COR-L47 (cell line): Measurements from ENCODE around the gene RBM33.

Source experiments
- DNase-seq: peaks from one replicate; lab custom pipeline; 2025; lab: John Stamatoyannopoulos, UW

RBM33 gene

DNA sequence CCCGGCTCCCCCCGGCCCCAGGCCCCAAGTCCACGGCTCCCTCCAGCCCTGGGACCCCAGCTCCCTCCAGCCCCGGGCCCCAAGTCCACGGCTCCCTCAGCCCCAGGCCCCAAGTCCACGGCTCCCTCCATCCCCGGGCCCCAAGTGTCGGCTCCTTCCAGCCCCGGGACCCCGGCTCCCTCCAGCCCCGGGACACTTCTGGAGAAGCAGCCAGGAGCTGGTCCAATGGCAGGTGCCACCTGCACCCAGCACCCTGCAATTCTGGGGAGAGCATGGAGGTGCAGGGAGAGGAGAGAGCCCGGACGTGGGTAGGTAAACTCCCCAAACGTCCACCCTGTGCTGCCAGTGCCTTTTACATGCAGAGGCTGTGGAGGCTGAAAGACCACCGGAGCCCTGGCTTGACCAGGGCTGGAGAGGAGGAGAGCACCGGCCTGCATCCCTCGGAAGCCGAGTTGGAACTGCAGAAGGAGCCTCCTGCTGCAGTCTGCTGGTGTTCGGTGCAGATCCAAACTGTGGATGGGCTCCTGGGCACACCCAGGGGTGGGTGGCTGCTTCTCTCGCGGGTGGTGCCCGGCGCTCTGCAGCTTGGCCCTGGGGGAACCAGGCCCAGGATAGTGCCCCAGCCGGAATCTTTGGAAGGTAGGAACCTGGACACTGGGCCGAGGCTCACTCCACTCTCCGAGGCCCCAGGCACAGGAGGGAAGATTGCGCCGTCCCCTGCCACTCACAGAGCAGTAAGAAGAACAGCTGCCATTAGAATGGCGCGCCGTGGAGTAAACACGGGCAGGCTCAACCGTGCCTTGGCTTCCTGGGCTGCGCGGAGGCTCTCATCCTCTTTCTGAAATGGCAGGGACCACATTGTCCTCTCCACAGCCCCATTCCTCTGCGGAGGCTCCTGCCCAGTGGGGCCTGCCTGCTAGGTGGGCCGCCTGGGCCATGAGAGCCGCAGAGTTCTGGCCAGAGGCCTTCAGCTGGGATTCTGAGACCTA, 153.1 kb downstream of the RBM33 start:
- no peak for DNase-seq

DNA sequence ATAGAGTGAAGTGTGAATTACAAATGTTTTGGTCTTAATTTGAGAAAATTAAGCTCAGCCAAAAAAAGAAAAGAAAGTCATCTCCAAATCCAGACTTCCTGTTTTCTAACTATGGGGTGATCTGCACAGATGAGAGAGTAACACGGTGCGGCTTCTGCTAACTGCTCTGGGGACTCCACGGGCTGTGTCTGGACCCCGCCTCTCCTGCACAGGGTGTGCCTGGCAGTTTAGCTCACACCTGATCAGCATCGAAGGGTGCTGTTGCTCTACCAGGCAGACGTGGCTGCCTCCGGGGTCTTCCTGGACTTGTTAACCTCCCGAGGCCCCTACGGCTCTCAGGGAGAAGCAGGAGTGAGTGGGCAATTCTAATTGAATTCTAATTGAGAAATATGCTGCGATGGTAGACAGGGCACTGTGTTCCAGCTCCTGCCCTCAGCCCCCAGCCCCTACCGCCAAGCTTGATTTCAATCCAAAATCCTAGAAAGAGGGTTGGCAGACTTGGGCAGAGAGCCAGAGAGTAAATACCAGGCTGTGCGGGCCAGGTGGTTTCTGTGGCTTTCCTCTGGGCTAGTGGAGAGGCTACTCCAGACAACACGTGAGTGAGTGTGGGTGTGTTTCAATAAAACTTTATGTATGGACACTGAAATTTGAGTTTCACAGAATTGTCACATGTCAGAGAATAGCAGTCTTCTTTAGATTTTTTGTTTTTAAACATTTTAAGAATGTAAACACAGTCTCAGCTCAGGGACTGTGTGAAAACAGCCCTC, 154.4 kb downstream of the RBM33 start:
- peak; percentile 79 for DNase-seq

DNA sequence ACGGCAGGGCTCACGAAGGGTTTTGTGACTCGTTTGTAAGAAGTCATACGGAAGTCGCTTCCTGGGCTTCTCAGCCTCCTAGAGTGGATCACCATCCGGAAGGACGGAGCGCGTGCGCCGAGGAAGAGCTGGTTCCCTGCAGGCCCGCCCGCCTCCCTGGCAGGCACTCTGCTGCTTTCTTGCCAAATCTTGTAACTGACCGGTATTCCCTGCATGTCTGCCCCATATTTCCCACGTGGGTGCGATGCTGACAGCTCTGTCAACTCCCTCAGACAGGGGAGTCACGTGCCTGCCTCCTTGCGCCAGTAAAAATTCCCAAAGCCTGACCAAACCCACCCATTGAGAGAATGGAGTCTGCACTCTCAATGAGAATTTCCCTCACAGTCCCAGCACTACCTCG, 155.1 kb downstream of the RBM33 start:
- DNase-seq: no peak

GRCh38 chr7:155800301-155800700, 155.8 kb downstream of the RBM33 start:
- DNase-seq: no peak

GRCh38 chr7:155800741-155801267, 156.3 kb downstream of the RBM33 start:
- no peak for DNase-seq

- DNase-seq: no peak
These were observed 157.8 kb downstream of the RBM33 start for GRCh38 chr7:155802291-155802690.

GRCh38 chr7:155802906-155803417, 158.5 kb downstream of the RBM33 start:
- no peak for DNase-seq

- DNase-seq: peak; percentile 22
These were observed 159.2 kb downstream of the RBM33 start for GRCh38 chr7:155803418-155804376.

- DNase-seq: no peak
These were observed 160.0 kb downstream of the RBM33 start for GRCh38 chr7:155804431-155804831.

DNA sequence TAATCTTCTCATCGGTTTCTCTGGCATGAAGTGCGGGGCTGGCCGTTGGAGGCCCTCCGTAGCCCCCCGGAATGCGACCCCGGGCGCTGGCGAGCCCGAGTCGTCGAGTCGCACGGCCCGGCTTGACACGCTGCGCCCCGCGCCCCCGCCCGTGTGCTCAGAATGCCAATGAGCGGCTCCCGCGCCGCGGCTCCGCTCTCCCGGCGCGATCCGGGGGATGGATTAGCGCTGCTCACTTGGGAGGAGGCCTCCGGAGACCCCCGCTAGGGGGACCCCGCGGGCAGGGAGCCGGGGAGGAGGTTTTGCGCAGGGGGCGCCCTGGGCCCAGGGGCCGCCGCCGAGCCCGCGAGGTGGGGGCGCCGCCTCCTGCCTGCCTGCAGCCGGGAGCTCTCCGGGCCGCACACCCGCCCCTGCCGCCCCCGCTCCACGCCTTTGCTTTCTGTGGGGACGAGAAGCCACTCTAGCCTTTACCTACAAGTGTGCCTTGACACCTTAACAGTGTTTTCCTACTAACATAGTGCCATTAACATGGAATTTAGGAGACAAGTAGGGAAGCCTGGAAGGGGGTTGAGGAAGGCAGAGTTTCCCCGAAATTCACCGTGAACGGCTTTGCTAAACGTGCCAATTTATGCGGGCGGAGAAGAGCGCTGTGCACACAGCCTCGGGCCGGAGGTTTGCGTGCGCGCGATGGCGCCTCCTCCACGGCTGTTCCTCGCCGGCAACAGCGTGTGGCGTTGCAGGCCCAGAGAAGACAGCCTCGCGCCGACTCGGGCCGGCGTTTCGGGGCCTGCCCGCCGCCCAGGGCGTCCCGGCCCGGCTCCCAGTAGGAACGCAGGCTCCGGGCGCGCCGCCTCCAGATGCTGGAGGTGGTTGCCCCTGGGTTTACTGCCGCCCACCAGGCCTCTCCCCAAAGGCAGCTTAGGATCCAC, 160.7 kb downstream of the RBM33 start:
- peak; percentile 48 for DNase-seq

DNA sequence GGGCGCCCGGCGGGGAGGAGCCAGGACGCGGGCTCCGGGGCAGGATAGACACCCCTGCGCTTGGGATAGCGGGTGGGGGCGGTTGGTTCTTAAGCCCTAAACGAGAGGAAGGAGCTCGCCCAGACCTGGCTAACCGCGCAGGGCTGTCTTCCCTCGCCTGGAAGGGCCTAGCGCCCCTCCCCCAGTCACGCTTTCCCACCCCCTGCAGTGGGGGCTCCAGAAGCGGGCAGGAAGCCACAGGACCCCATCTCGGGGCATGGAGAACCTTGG, 161.3 kb downstream of the RBM33 start:
- DNase-seq: no peak

GRCh38 chr7:155806096-155806871, 161.8 kb downstream of the RBM33 start:
- DNase-seq: no peak

GRCh38 chr7:155807065-155807671, 162.7 kb downstream of the RBM33 start:
- DNase-seq: no peak

DNA sequence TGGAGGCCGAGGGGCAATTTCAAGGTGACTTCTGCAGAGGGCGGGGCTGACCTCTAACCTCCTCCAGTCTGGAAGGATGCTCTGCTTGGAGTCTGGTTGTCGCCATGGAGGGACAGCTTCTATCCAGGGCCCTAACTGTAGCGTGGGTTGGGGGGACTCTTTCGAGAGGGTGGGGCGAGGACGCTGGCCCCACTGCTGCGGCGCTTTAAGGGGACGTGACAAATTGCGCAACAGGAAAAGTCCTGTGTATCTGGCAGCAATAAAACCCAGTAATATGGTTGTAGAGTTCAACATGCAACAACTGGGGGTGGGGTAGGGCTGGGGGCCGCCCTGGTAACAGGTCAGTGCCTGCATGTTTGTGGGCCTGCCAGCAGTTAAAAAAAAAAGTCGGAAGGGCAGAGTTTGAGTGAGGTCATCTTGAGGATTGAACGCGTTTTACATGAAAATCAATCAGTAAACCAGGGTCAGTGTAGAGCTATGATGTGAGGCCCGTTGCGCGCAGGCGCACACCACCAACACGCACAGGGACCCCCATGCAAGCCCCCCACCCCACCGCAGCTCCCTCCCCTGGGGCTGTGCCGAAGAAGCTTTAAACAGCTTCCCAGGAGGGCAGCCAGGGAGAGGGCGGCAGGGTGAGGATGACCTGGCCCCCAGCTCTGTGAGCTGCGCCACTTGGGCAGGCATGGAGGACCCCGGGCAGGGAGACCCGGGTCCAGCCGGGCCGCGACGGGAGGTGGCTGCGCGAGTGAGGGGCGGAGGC, 163.5 kb downstream of the RBM33 start:
- DNase-seq: no peak

DNA sequence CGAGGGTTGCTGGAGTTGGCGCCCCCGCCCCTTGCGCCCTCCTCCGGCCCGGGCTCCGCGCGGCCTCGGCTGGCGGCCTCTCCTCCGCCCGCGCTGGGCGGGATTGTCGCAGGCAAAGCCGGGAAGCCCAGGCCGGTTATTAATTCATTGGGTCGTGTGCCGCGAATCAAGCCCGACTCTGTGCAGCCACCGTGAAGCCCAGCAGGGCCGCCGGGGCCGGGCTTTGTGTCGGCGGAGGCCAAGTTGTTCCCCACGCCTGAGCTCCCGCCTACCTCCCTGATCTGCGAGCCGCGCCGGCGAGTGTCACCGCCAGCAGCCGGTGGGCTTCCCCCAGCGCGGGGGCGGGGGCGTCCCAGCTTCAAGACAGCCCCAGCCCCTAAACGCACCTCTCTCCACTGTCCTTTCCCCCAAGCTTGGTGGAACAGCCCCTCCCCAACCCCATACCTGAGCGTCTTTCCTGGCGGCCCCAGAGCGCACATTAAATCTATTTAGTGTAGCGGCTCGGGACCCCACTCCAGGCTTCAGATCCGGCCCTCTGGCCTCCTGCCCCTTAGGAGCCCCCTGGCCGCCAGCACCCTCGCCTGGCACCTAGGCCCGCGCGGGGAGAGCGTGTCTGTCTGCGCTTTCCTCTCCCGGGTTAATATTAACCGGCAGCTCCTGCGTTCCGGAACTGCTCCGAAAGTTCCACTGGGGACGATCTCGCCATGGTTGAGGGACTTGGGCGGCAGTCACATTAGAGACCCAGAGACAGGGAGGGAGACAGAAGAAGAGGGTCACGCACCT, 164.3 kb downstream of the RBM33 start:
- no peak for DNase-seq

DNA sequence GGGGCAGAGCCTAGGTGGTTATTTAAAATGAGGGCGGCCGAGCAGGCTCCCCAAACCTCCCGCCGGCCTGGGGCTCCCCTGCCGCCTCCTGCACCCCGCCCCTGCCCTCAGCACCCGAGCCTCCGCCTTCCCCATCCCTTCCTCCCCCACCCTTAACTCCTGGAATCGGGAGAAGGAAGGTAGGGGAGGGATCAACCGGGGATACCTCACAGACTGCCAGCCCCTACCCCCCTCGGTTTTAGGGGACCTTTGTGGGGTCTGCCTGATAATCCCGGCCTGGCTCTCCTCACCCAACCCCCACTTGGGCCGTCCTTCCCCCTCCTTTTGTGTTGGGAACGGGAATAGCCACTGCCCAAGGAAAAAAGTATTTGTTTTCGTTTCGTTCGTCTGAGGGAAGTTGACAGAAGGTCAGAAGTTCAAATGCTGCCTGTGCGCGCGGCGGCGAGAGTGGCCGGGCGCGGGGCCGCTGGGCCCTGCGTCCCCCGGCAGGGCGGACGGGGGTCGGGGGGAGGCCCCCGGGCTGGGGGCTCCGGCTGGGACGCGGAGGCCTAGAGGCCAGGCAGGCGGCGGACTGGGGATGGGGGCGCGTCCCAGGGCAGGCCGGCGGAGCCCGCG, 165.0 kb downstream of the RBM33 start:
- no peak for DNase-seq
